Measurements from ENCODE around the gene INSM2. TPM values are rescaled to one million over a fixed set of nuclear protein-coding genes. Genes with fewer than 3 reads are reported as not detected.

The INSM2 gene
- total RNA-seq, 4 donors from 2014 or later, result not detected

GRCh38 chr14:35532783-35533356, 1.1 kb upstream of the INSM2 start:
- Histone ChIP-seq H3K36me3 (peaks cover 0 to 11% (median 0%) of the 10 kb centered on the region in 3 donors), H3K4me1 (peaks cover 0 to 31% (median 23%) of the 10 kb centered on the region in 4 donors), H3K9me3 (no peaks in the 10 kb centered on the region), H3K27ac (no peak overlapping the region), H3K4me3 (peak overlapping the region in 2 of 4 donors; percentile 52 to 55), H3K27me3 (peaks cover 0 to 70% of the 10 kb centered on the region in 2 donors)
- DNase-seq (ENCODE audit: low spot score in 2 of 2), result no peak
- TF ChIP-seq POLR2A (IDR thresholded peaks at IDR 0.05) (no peak), CTCF (IDR thresholded peaks at IDR 0.05) (no peak), EP300 (IDR thresholded peaks at IDR 0.05) (no peak)
- 13 to 16% methylated on average over 6 of the region's 6 CpGs for WGBS, 2 donors

- Histone ChIP-seq H3K27me3 (peaks cover 0 to 65% of the 10 kb centered on the region in 2 donors), H3K9me3 (no peaks in the 10 kb centered on the region), H3K27ac (no peak overlapping the region), H3K36me3 (peaks cover 0 to 18% (median 0%) of the 10 kb centered on the region in 3 donors), H3K4me1 (peaks cover 0 to 31% (median 23%) of the 10 kb centered on the region in 4 donors), H3K4me3 (peak overlapping the region; percentile 25 to 55 (median 46))
- 3% methylated on average over 42 to 46 of the region's 77 CpGs for WGBS, 2 donors
- no peak for DNase-seq (ENCODE audit: low spot score in 2 of 2)
- TF ChIP-seq EP300 (IDR thresholded peaks at IDR 0.05) (no peak), CTCF (IDR thresholded peaks at IDR 0.05) (no peak), POLR2A (IDR thresholded peaks at IDR 0.05) (no peak)
These were observed 376 bp downstream of the INSM2 start for GRCh38 chr14:35534208-35534872.

- Histone ChIP-seq H3K27ac (no peak overlapping the region), H3K4me3 (peak overlapping the region in 2 of 4 donors; percentile 52 to 55), H3K9me3 (no peaks in the 10 kb centered on the region), H3K27me3 (peaks cover 0 to 59% of the 10 kb centered on the region in 2 donors), H3K36me3 (peaks cover 0 to 24% (median 0%) of the 10 kb centered on the region in 3 donors), H3K4me1 (peaks cover 0 to 31% (median 23%) of the 10 kb centered on the region in 4 donors)
- WGBS, 2 donors, result 4% methylated on average over 43 to 47 of the region's 55 CpGs
- peak in 1 of 2 donors; percentile 31 for DNase-seq (ENCODE audit: low spot score in 2 of 2)
- TF ChIP-seq CTCF (IDR thresholded peaks at IDR 0.05), result no peak
- TF ChIP-seq EP300 (IDR thresholded peaks at IDR 0.05), result no peak
- no peak for TF ChIP-seq POLR2A (IDR thresholded peaks at IDR 0.05)
These were observed 1.0 kb downstream of the INSM2 start for GRCh38 chr14:35534873-35535482.

GRCh38 chr14:35535483-35536112, 1.6 kb downstream of the INSM2 start:
- no peaks in the 10 kb centered on the region for H3K9me3 ChIP-seq
- DNase-seq (ENCODE audit: low spot score in 2 of 2), result no peak
- H3K4me3 ChIP-seq, result no peak overlapping the region
- H3K36me3 ChIP-seq, result peaks cover 0 to 24% (median 0%) of the 10 kb centered on the region in 3 donors
- H3K4me1 ChIP-seq, result peaks cover 0 to 31% (median 23%) of the 10 kb centered on the region in 4 donors
- TF ChIP-seq EP300 (IDR thresholded peaks at IDR 0.05) (no peak), CTCF (IDR thresholded peaks at IDR 0.05) (no peak), POLR2A (IDR thresholded peaks at IDR 0.05) (no peak)
- H3K27me3 ChIP-seq, result peaks cover 0 to 56% of the 10 kb centered on the region in 2 donors
- WGBS, 2 donors, result 9 to 11% methylated on average over 26 to 36 of the region's 37 CpGs
- H3K27ac ChIP-seq, result no peak overlapping the region

Data from tibial nerve (tissue), 4 donors.